ENCODE results near the gene DES. TPM values are rescaled to one million over a fixed set of nuclear protein-coding genes. Genes with fewer than 3 reads are reported as not detected.

Gene DES
- total and polyA plus RNA-seq, 4 donors, result 23.9 to 108 (median 57.9) TPM

DNA sequence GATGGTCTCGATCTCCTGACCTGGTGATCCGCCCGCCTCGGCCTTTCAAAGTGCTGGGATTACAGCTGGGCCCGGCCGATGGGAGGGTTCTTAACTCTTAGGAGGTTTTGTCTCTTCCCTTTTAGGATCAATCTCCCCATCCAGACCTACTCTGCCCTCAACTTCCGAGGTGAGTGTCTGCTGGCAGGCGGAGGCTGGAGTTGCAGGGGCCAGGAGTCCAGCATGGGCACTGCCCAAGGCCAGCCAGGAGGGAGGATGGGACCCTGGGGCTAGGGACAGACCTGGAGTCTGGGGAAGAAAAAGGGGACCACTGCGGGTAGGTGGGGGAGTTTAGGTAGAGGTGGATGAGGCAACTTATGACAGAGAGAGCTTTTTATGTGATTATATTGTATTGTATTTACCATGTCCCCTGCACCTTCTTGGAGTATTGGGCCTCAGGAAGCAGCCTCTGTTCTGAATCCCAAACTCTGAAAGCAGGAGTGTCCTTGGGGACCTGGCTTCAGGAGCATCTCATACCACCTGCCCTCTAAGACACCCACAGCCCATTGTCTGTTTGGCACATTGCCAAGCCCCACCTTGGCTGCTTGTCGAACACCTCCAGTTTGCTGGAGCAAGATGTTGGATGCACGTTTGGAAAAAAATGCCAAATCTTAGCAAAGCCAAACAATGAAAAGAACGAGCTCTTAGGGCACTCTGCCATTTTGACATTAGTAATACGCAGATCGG, 5.6 kb downstream of the DES start:
- Histone ChIP-seq H3K27ac (ENCODE audit: low read depth in 1 of 2, low read length in 1 of 2) (peak overlapping the region in 1 of 2 donors; percentile 35), H3K4me1 (ENCODE audit: control insufficient read depth in 5 of 5, insufficient read depth in 5 of 5, low read length in 5 of 5) (peaks cover 0 to 9% (median 1%) of the 10 kb centered on the region in 5 donors), H3K36me3 (ENCODE audit: control insufficient read depth in 4 of 4, insufficient read depth in 4 of 4, low read length in 4 of 4) (no peaks in the 10 kb centered on the region), H3K27me3 (ENCODE audit: control insufficient read depth in 3 of 3, insufficient read depth in 3 of 3, low read length in 2 of 3) (peaks cover 0 to 14% (median 0%) of the 10 kb centered on the region in 3 donors), H3K4me3 (no peak overlapping the region), H3K9me3 (ENCODE audit: control insufficient read depth in 4 of 4, insufficient read depth in 3 of 4, low read length in 3 of 4) (no peaks in the 10 kb centered on the region), H3K9ac (ENCODE audit: insufficient read depth in 1 of 2, low read length in 2 of 2) (no peak overlapping the region)
- ATAC-seq (ENCODE audit: insufficient read depth, low FRiP score), result no peak
- TF ChIP-seq, protein P1, sequence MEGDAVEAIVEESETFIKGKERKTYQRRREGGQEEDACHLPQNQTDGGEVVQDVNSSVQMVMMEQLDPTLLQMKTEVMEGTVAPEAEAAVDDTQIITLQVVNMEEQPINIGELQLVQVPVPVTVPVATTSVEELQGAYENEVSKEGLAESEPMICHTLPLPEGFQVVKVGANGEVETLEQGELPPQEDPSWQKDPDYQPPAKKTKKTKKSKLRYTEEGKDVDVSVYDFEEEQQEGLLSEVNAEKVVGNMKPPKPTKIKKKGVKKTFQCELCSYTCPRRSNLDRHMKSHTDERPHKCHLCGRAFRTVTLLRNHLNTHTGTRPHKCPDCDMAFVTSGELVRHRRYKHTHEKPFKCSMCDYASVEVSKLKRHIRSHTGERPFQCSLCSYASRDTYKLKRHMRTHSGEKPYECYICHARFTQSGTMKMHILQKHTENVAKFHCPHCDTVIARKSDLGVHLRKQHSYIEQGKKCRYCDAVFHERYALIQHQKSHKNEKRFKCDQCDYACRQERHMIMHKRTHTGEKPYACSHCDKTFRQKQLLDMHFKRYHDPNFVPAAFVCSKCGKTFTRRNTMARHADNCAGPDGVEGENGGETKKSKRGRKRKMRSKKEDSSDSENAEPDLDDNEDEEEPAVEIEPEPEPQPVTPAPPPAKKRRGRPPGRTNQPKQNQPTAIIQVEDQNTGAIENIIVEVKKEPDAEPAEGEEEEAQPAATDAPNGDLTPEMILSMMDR (IDR thresholded peaks at IDR 0.05; ENCODE audit: control extremely low read depth, extremely low read depth), result no peak
- 82 to 87% methylated on average over 14 of the region's 14 CpGs for WGBS, 2 donors
- no peak for DNase-seq

DNA sequence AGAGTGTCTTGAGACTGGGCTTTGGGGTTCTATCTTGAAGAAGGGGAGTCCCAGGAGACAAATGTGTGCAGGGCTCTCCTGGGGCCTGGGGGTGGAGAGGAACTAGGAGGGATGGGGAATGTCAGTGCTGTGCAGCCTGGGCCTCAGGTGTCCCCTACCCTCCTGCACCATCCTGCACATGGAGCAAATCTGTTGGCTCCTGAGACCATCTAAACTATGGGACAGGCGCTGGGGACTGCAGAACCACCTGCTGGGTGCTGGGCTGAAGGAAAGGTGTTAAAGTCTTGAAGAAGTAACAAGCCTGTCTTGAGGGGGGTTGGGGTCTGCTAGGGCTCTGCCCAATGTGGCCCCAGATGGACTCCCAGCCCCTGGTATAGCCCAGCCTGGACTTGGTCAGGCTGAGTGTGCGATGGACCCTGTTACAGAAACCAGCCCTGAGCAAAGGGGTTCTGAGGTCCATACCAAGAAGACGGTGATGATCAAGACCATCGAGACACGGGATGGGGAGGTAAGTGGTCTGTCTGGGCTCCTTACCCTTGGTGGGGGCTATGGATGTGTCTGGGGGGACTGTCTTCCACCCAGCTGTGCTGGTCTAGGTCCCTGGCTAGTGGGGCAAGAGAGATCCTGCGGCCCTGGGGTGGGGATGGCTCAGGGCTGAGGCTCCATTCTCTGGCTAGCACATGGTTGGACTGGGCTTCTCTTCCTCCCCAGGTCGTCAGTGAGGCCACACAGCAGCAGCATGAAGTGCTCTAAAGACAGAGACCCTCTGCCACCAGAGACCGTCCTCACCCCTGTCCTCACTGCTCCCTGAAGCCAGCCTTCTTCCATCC, 7.3 kb downstream of the DES start:
- TF ChIP-seq, protein P1 (IDR thresholded peaks at IDR 0.05; ENCODE audit: control extremely low read depth, extremely low read depth), result no peak
- WGBS, 2 donors, result 83 to 92% methylated on average over 7 to 8 of the region's 8 CpGs
- H3K27me3 ChIP-seq (ENCODE audit: control insufficient read depth in 3 of 3, insufficient read depth in 3 of 3, low read length in 2 of 3), result no peaks in the 10 kb centered on the region
- H3K27ac ChIP-seq (ENCODE audit: low read depth in 1 of 2, low read length in 1 of 2), result peak overlapping the region in 1 of 2 donors; percentile 1
- DNase-seq, result no peak
- no peaks in the 10 kb centered on the region for H3K36me3 ChIP-seq (ENCODE audit: control insufficient read depth in 4 of 4, insufficient read depth in 4 of 4, low read length in 4 of 4)
- H3K4me3 ChIP-seq, result no peak overlapping the region
- ATAC-seq (ENCODE audit: insufficient read depth, low FRiP score), result no peak
- peaks cover 0 to 10% (median under 1%) of the 10 kb centered on the region in 5 donors for H3K4me1 ChIP-seq (ENCODE audit: control insufficient read depth in 5 of 5, insufficient read depth in 5 of 5, low read length in 5 of 5)
- H3K9me3 ChIP-seq (ENCODE audit: control insufficient read depth in 4 of 4, insufficient read depth in 3 of 4, low read length in 3 of 4), result no peaks in the 10 kb centered on the region
- no peak overlapping the region for H3K9ac ChIP-seq (ENCODE audit: insufficient read depth in 1 of 2, low read length in 2 of 2)

DNA sequence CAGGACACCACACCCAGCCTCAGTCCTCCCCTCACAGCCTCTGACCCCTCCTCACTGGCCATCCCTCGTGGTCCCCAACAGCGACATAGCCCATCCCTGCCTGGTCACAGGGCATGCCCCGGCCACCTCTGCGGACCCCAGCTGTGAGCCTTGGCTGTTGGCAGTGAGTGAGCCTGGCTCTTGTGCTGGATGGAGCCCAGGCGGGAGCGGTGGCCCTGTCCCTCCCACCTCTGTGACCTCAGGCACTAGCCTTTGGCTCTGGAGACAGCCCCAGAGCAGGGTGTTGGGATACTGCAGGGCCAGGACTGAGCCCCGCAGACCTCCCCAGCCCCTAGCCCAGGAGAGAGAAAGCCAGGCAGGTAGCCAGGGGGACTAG, 7.9 kb downstream of the DES start:
- TF ChIP-seq, protein P1 (IDR thresholded peaks at IDR 0.05; ENCODE audit: control extremely low read depth, extremely low read depth), result no peak
- DNase-seq (no peak), ATAC-seq (ENCODE audit: insufficient read depth, low FRiP score) (no peak)
- no peak overlapping the region for H3K4me3 ChIP-seq
- H3K27me3 ChIP-seq (ENCODE audit: control insufficient read depth in 3 of 3, insufficient read depth in 3 of 3, low read length in 2 of 3), result no peaks in the 10 kb centered on the region
- WGBS, 2 donors, result 78 to 92% methylated on average over 7 of the region's 7 CpGs
- H3K9me3 ChIP-seq (ENCODE audit: control insufficient read depth in 4 of 4, insufficient read depth in 3 of 4, low read length in 3 of 4), result no peaks in the 10 kb centered on the region
- no peaks in the 10 kb centered on the region for H3K36me3 ChIP-seq (ENCODE audit: control insufficient read depth in 4 of 4, insufficient read depth in 4 of 4, low read length in 4 of 4)
- no peak overlapping the region for H3K9ac ChIP-seq (ENCODE audit: insufficient read depth in 1 of 2, low read length in 2 of 2)
- H3K27ac ChIP-seq (ENCODE audit: low read depth in 1 of 2, low read length in 1 of 2), result peak overlapping the region in 1 of 2 donors; percentile 41
- peaks cover 0 to 16% (median 4%) of the 10 kb centered on the region in 5 donors for H3K4me1 ChIP-seq (ENCODE audit: control insufficient read depth in 5 of 5, insufficient read depth in 5 of 5, low read length in 5 of 5)

Measured in lung (tissue), 12 donors.